ENCODE measurements around the gene PPDPF. TPM values are rescaled to one million over a fixed set of nuclear protein-coding genes. Genes with fewer than 3 reads are reported as not detected.
A peak's percentile ranks its signal among the peaks of the same experiment; 100 is the strongest.

Gene PPDPF
- polyA plus RNA-seq, 3 donors, result 13.4 to 39.9 (median 26.1) TPM

GRCh38 chr20:63500151-63500901 lies 20.2 kb upstream of the PPDPF start:
- H2AFZ ChIP-seq (ENCODE audit: insufficient read depth, low read depth, low read length, poor library complexity, severe bottlenecking), result no peak overlapping the region
- no peak overlapping the region for H3K27ac ChIP-seq (ENCODE audit: low read depth in 1 of 2, low read length in 2 of 2)
- no peak overlapping the region for H3K4me3 ChIP-seq (replicated peaks in 1 of 3; ENCODE audit: low read depth in 2 of 3, low read length in 3 of 3)
- H3K27me3 ChIP-seq (ENCODE audit: control insufficient read depth in 2 of 2, insufficient read depth in 2 of 2, low read length in 2 of 2), result peaks cover 9 to 43% of the 10 kb centered on the region in 2 donors
- intact Hi-C loops (cut with micrococcal nuclease), result no loop called here
- H3K4me1 ChIP-seq (ENCODE audit: control insufficient read depth in 1 of 2, insufficient read depth in 2 of 2, low read length in 2 of 2), result peaks cover 8 to 20% of the 10 kb centered on the region in 2 donors
- no peak overlapping the region for H3K4me2 ChIP-seq (replicated peaks; ENCODE audit: extremely low read depth, low read length, poor library complexity, severe bottlenecking)
- Mint-ChIP-seq H3K27ac (no peak overlapping the region), H3K27me3 (ENCODE audit: low read depth in 3 of 3) (peaks cover 47 to 75% (median 49%) of the 10 kb centered on the region in 3 donors), H3K36me3 (no peaks in the 10 kb centered on the region), H3K4me3 (peak overlapping the region in 1 of 2 donors; percentile 39), H3K4me1 (peaks cover 5% of the 10 kb centered on the region), H3K9me3 (peaks cover 10 to 16% (median 12%) of the 10 kb centered on the region in 7 donors)
- no peak overlapping the region for H3K9ac ChIP-seq (ENCODE audit: insufficient read depth, low read length, poor library complexity, severe bottlenecking)
- no peaks in the 10 kb centered on the region for H3K79me2 ChIP-seq (ENCODE audit: insufficient read depth, low read length)
- H3K36me3 ChIP-seq (replicated peaks in 1 of 2; ENCODE audit: control insufficient read depth in 1 of 2, insufficient read depth in 2 of 2, low read length in 2 of 2), result no peaks in the 10 kb centered on the region
- no peaks in the 10 kb centered on the region for H4K20me1 ChIP-seq (ENCODE audit: insufficient read depth, low read length)
- TF ChIP-seq CTCF (IDR thresholded peaks at IDR 0.05), result no peak
- DNase-seq, result no peak
- 94% methylated on average over 9 of the region's 24 CpGs for WGBS (ENCODE audit: insufficient coverage)
- peaks cover 11 to 16% of the 10 kb centered on the region in 2 donors for H3K9me3 ChIP-seq (replicated peaks in 1 of 2; ENCODE audit: control insufficient read depth in 1 of 2, insufficient read depth in 1 of 2, low read length in 2 of 2)

GRCh38 chr20:63500902-63501817 lies 19.4 kb upstream of the PPDPF start:
- Mint-ChIP-seq H3K4me3 (peak overlapping the region in 1 of 2 donors; percentile 35), H3K27ac (peak overlapping the region in 1 of 7 donors; percentile 20), H3K9me3 (peaks cover 13 to 20% (median 18%) of the 10 kb centered on the region in 7 donors), H3K36me3 (no peaks in the 10 kb centered on the region), H3K4me1 (peaks cover 5% of the 10 kb centered on the region), H3K27me3 (ENCODE audit: low read depth in 3 of 3) (peaks cover 48 to 69% (median 49%) of the 10 kb centered on the region in 3 donors)
- H3K4me1 ChIP-seq (ENCODE audit: control insufficient read depth in 1 of 2, insufficient read depth in 2 of 2, low read length in 2 of 2), result peaks cover 8 to 17% of the 10 kb centered on the region in 2 donors
- no peak overlapping the region for H3K27ac ChIP-seq (ENCODE audit: low read depth in 1 of 2, low read length in 2 of 2)
- H3K4me3 ChIP-seq (replicated peaks in 1 of 3; ENCODE audit: low read depth in 2 of 3, low read length in 3 of 3), result no peak overlapping the region
- intact Hi-C loops (cut with micrococcal nuclease), result no loop called here
- no peak for DNase-seq
- H3K27me3 ChIP-seq (ENCODE audit: control insufficient read depth in 2 of 2, insufficient read depth in 2 of 2, low read length in 2 of 2), result peaks cover 9 to 45% of the 10 kb centered on the region in 2 donors
- H3K4me2 ChIP-seq (replicated peaks; ENCODE audit: extremely low read depth, low read length, poor library complexity, severe bottlenecking), result no peak overlapping the region
- H3K9ac ChIP-seq (ENCODE audit: insufficient read depth, low read length, poor library complexity, severe bottlenecking), result no peak overlapping the region
- no peak overlapping the region for H2AFZ ChIP-seq (ENCODE audit: insufficient read depth, low read depth, low read length, poor library complexity, severe bottlenecking)
- TF ChIP-seq CTCF (IDR thresholded peaks at IDR 0.05), result no peak
- no peaks in the 10 kb centered on the region for H4K20me1 ChIP-seq (ENCODE audit: insufficient read depth, low read length)
- WGBS (ENCODE audit: insufficient coverage), result 90% methylated on average over 25 of the region's 27 CpGs
- H3K36me3 ChIP-seq (replicated peaks in 1 of 2; ENCODE audit: control insufficient read depth in 1 of 2, insufficient read depth in 2 of 2, low read length in 2 of 2), result no peaks in the 10 kb centered on the region
- no peaks in the 10 kb centered on the region for H3K79me2 ChIP-seq (ENCODE audit: insufficient read depth, low read length)
- peaks cover 18 to 20% of the 10 kb centered on the region in 2 donors for H3K9me3 ChIP-seq (replicated peaks in 1 of 2; ENCODE audit: control insufficient read depth in 1 of 2, insufficient read depth in 1 of 2, low read length in 2 of 2)
